ENCODE results near the gene DBNDD2. TPM values are rescaled to one million over a fixed set of nuclear protein-coding genes. Genes with fewer than 3 reads are reported as not detected.

The DBNDD2 gene
- total RNA-seq, 1 donor from 2014 or later: 100 TPM

DNA sequence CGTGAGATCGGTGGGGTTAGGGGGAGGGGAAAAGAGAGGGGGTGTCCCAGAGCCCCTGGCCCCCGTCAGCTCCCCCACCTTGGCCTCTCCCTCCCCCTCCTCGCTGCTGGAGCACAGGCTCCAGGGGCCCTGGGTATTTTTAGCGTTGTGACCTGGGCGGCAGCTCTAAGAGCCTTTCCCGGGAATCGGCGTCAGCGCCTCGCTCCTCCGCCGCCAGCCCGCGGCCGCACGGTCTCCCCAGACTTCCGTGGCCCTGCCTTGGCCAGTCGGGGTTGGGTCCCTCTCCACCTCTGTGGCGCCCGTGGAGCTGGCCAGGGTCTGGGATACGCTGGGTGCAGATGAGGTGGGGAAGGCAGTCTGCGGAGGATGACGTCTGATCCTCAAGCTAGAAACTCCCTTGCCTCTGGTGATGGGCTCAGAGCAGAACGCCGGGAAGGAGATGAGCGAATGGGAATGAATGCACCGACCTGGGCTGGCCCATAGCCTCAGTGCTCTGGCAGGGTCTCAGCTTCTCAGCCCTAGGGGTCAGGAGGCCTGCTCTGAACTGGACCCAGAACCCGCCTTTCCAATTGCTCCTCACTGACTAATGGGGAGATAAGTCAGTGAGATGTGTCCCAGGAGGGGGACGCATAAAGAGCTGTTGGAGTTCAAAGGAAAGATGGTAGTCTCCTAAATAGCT is 883 bp upstream of the DBNDD2 start:
- Histone ChIP-seq H3K27ac (peak overlapping the region; percentile 95 to 99), H3K4me3 (peak overlapping the region; percentile 81 to 98), H3K27me3 (no peaks in the 10 kb centered on the region), H3K9me3 (no peaks in the 10 kb centered on the region), H3K4me1 (peaks cover 9 to 20% of the 10 kb centered on the region in 2 donors), H3K36me3 (peaks cover 22 to 36% of the 10 kb centered on the region in 2 donors)
- no peak for TF ChIP-seq CTCF (IDR thresholded peaks at IDR 0.05)
- intact Hi-C loops (cut with DNase I): loop anchor here (1.0 to 10.0 kb wide), 7 partner anchors 9 to 1196 kb away; partner anchors contain the start of genes OSER1, PIGT, STK4 and SYS1
- DNase-seq (ENCODE audit: low spot score in 2 of 2): peak in 1 of 2 donors; percentile 82

DNA sequence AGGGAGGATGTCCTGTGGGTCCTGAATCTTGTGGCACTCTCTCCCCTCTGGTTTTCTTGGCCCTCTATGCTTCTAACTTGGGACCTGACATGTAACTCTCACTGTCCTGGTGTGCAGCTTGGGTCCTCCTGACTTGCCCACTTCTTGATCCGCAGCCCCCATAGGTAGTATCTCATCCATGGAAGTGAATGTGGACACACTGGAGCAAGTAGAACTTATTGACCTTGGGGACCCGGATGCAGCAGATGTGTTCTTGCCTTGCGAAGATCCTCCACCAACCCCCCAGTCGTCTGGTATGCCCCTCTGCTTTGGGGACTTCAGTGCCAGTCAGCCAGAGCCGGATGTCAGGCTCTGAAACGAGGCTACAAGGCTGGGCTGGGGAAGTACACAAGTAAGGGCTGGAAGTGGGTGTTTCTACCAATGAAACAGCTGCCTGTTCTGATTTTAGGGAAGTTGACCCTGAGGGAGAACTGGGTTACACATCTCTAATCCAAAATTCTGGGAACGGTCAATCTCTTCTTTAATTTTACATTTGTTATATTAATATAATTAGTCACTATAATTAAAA is 641 bp downstream of the DBNDD2 start:
- TF ChIP-seq CTCF (IDR thresholded peaks at IDR 0.05): no peak
- Histone ChIP-seq H3K36me3 (peaks cover 22 to 38% of the 10 kb centered on the region in 2 donors), H3K4me3 (peak overlapping the region; percentile 81 to 98), H3K27ac (peak overlapping the region; percentile 95 to 99), H3K27me3 (no peaks in the 10 kb centered on the region), H3K4me1 (peaks cover 9 to 20% of the 10 kb centered on the region in 2 donors), H3K9me3 (no peaks in the 10 kb centered on the region)
- no peak for DNase-seq (ENCODE audit: low spot score in 2 of 2)
- intact Hi-C loops (cut with DNase I): loop anchor here (10.0 kb wide), 2 partner anchors 444 to 566 kb away; partner anchors contain the start of genes STK4, TOMM34 and ZNF335

DNA sequence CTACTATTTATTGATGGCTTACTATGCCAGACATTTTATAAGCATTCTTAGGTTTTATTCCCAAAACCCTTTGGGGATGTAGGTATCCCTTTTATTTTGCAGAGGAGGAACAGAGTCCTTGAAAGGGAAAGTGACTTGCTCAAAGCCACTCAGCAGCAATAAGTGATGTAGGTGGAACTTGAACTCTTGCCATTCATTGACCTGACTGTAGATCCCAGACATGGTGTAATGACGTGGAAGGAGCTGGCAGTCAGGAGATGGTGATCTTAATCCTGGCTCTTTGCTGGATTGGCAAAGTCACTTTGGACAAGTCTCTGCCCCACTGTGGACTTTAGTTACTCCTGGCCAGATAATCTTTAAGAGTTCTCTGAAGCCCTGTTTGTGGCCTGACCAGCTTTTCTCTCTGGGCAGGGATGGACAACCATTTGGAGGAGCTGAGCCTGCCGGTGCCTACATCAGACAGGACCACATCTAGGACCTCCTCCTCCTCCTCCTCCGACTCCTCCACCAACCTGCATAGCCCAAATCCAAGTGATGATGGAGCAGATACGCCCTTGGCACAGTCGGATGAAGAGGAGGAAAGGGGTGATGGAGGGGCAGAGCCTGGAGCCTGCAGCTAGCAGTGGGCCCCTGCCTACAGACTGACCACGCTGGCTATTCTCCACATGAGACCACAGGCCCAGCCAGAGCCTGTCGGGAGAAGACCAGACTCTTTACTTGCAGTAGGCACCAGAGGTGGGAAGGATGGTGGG is 1.6 kb downstream of the DBNDD2 start:
- intact Hi-C loops (cut with DNase I): loop anchor here (10.0 kb wide), 2 partner anchors 445 to 565 kb away; partner anchors contain the start of genes STK4, TOMM34 and ZNF335
- H3K27me3 ChIP-seq: no peaks in the 10 kb centered on the region
- H3K27ac ChIP-seq: peak overlapping the region in 1 of 2 donors; percentile 43
- no peak for TF ChIP-seq CTCF (IDR thresholded peaks at IDR 0.05)
- DNase-seq (ENCODE audit: low spot score in 2 of 2): no peak
- no peak overlapping the region for H3K4me3 ChIP-seq
- H3K9me3 ChIP-seq: no peaks in the 10 kb centered on the region
- peaks cover 22 to 38% of the 10 kb centered on the region in 2 donors for H3K36me3 ChIP-seq
- peaks cover 9 to 20% of the 10 kb centered on the region in 2 donors for H3K4me1 ChIP-seq

DNA sequence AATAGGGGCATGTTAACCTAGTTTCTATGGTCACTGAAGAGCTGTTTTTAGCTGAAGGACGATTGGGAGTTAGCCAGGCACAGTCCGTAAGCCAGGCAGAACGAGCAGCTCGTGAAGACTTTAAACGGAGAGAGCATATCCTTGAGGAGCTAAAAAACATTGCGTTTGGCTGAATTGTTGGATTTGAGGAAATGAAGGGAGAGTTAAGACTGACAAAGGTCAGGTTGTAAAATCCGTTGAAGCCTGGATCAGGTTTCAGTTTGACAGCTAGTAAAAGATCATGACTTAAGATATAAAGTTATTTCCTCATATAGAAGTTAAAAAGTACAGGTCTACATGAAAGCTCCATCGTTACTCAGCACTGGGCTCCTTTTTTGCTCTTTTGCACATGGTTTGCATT is 2.8 kb downstream of the DBNDD2 start:
- no peaks in the 10 kb centered on the region for H3K9me3 ChIP-seq
- no peak for DNase-seq (ENCODE audit: low spot score in 2 of 2)
- TF ChIP-seq CTCF (IDR thresholded peaks at IDR 0.05): no peak
- H3K27ac ChIP-seq: peak overlapping the region in 1 of 2 donors; percentile 7
- H3K4me3 ChIP-seq: no peak overlapping the region
- peaks cover 12 to 22% of the 10 kb centered on the region in 2 donors for H3K4me1 ChIP-seq
- intact Hi-C loops (cut with DNase I): no loop called here
- no peaks in the 10 kb centered on the region for H3K27me3 ChIP-seq
- peaks cover 22 to 38% of the 10 kb centered on the region in 2 donors for H3K36me3 ChIP-seq

DNA sequence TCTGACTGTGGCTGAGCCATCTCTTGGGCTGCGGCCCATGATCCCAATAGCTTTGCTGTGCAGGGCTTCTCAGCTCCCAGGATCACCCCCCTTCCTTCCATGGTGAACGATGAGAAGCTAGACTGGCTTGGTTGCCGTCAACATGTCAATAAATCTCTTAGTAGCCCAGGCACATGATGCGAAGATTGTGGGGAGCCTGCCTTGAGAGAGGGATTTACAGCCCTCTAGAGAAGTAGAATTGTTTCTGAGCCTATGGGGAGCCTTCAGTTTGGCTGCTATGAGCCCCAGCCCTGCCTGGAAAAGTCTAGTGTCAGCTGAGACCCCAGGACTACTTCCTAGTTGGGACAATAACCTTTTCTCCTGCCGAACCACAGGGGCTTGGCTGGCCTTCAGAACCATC is 4.6 kb downstream of the DBNDD2 start:
- no peak overlapping the region for H3K4me3 ChIP-seq
- DNase-seq (ENCODE audit: low spot score in 2 of 2): no peak
- no peaks in the 10 kb centered on the region for H3K27me3 ChIP-seq
- no peaks in the 10 kb centered on the region for H3K9me3 ChIP-seq
- H3K36me3 ChIP-seq: peaks cover 22 to 38% of the 10 kb centered on the region in 2 donors
- intact Hi-C loops (cut with DNase I): no loop called here
- TF ChIP-seq CTCF (IDR thresholded peaks at IDR 0.05): no peak
- H3K27ac ChIP-seq: no peak overlapping the region
- H3K4me1 ChIP-seq: peaks cover 15 to 35% of the 10 kb centered on the region in 2 donors
